Measurements from ENCODE around the gene DENND1A. TPM values are rescaled to one million over a fixed set of nuclear protein-coding genes. Genes with fewer than 3 reads are reported as not detected.

Gene DENND1A
- total RNA-seq, 1 donor from 2014 or later: 23.0 TPM

DNA sequence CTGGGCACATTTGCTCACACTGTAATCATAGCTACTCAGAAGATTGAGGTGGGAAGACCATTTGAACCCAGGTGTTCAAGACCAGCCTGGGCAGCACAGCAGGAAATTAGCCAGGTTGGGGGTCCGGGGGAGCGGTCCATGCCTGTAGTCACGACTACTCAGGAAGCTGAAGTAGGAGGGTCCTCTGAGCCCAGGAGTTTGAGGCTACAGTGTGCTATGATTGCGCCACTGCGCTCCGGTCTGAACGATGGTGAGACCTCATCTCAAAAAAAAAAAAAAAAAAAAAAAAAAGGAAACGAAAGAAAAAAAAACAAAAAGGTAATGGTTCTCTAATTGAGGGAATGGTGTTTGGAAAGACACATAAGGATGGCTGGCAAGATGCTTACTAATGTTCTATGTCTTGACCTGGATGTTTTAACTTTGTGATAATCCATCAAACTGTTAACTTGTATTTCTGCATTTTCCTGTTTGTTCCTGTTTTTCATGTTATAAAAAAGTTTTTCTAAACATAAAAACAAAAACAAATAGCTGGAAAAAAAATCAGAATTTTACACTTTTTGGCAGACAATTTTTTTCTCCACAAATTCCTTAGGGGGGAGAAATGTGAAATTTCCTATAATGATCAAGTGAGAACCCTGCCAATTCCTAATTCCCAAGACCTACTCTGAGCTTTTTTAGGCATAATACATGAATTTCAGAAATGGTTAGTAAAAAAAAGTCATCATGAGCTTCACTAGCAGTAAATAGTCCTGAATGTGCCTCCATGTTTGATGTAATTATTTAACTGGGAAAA is 96.9 kb downstream of the DENND1A start:
- H3K4me3 ChIP-seq: no peak overlapping the region
- ATAC-seq (no peak), DNase-seq (peak; percentile 53)
- peaks cover 18% of the 10 kb centered on the region for H3K9me3 ChIP-seq
- H3K36me3 ChIP-seq: no peaks in the 10 kb centered on the region
- H3K27me3 ChIP-seq (ENCODE audit: low read depth): no peaks in the 10 kb centered on the region
- H3K4me1 ChIP-seq: peaks cover 7% of the 10 kb centered on the region
- H3K27ac ChIP-seq: no peak overlapping the region
- intact Hi-C loops (cut with DNase I): no loop called here
- TF ChIP-seq, protein P1, sequence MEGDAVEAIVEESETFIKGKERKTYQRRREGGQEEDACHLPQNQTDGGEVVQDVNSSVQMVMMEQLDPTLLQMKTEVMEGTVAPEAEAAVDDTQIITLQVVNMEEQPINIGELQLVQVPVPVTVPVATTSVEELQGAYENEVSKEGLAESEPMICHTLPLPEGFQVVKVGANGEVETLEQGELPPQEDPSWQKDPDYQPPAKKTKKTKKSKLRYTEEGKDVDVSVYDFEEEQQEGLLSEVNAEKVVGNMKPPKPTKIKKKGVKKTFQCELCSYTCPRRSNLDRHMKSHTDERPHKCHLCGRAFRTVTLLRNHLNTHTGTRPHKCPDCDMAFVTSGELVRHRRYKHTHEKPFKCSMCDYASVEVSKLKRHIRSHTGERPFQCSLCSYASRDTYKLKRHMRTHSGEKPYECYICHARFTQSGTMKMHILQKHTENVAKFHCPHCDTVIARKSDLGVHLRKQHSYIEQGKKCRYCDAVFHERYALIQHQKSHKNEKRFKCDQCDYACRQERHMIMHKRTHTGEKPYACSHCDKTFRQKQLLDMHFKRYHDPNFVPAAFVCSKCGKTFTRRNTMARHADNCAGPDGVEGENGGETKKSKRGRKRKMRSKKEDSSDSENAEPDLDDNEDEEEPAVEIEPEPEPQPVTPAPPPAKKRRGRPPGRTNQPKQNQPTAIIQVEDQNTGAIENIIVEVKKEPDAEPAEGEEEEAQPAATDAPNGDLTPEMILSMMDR (IDR thresholded peaks at IDR 0.05): no peak

DNA sequence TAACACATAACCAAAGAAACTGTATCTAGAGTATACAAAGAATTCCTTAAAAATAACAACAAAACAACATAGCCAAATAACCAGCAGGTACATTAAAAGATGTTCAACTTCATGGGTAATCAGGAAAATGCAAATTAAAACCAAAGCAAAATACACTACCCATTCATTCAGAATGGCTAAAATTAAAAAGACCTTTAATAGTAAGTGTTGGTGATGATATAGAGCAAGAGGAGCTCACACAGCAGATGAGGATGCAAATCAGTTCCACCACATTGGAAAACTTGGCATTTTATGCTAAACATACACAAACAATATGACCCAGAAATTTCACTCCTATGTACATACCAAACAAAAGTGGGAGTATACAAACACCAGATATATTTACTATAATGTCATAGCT is 97.8 kb downstream of the DENND1A start:
- Histone ChIP-seq H3K9me3 (peaks cover 22% of the 10 kb centered on the region), H3K4me1 (peaks cover 7% of the 10 kb centered on the region), H3K36me3 (no peaks in the 10 kb centered on the region), H3K27me3 (ENCODE audit: low read depth) (no peaks in the 10 kb centered on the region), H3K4me3 (no peak overlapping the region), H3K27ac (no peak overlapping the region)
- TF ChIP-seq, protein P1 (IDR thresholded peaks at IDR 0.05): no peak
- DNase-seq (no peak), ATAC-seq (no peak)
- intact Hi-C loops (cut with DNase I): no loop called here

DNA sequence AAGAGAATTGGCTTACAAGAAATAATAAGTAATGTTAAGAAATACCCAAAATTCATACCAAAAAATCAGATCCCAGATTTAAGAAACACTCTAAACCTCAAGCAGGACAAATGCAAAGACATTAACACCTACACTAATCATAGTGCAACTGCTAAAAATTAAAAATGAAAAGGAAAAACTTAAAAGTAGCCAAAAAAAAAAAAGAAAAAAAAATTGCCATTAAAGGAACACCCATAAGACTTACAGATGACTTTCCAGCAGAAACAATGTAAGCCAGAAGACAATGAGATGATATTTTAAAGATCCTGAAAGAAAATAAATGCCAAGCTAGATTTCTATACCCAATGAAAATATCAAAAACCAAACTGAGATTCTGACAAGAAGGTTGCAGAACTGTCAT is 101.5 kb downstream of the DENND1A start:
- DNase-seq: no peak
- Histone ChIP-seq H3K27me3 (ENCODE audit: low read depth) (no peaks in the 10 kb centered on the region), H3K4me1 (no peaks in the 10 kb centered on the region), H3K9me3 (peaks cover 22% of the 10 kb centered on the region), H3K36me3 (no peaks in the 10 kb centered on the region), H3K27ac (no peak overlapping the region), H3K4me3 (no peak overlapping the region)
- TF ChIP-seq, protein P1 (IDR thresholded peaks at IDR 0.05): no peak
- intact Hi-C loops (cut with DNase I): no loop called here
- ATAC-seq: no peak

DNA sequence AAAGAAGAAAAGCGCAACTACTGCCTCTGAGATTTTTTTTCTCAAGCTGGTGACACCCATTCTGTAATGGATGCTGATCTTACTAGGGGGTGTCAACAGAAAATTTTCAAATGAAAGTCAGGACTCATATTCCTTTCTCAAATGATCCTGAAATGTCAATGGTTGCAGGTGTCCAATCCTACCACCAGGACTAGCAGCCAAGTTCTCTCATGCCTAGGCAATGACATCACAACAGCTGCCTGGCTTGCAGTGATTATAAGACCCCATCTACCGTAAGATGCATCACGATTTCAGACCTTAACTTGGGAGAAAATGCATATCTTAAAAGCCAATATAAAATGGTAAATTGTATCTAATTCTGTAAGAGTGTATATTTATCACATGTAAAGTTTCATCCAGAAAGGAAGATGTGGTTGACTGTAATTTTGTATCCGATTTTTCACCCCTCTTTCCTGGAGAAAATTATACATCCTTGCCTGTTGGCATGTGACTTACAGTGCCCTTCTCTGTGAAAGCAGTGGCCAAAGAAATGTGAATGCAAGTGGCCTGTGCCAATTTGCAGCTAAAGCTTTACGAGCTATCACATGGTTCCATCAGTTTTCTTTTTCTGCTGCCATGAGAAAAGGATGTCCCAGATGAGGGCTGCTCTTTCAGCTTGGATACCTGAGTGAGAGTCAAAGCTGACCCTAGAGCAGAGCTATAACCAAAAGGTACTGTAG is 104.4 kb downstream of the DENND1A start:
- intact Hi-C loops (cut with DNase I): no loop called here

DNA sequence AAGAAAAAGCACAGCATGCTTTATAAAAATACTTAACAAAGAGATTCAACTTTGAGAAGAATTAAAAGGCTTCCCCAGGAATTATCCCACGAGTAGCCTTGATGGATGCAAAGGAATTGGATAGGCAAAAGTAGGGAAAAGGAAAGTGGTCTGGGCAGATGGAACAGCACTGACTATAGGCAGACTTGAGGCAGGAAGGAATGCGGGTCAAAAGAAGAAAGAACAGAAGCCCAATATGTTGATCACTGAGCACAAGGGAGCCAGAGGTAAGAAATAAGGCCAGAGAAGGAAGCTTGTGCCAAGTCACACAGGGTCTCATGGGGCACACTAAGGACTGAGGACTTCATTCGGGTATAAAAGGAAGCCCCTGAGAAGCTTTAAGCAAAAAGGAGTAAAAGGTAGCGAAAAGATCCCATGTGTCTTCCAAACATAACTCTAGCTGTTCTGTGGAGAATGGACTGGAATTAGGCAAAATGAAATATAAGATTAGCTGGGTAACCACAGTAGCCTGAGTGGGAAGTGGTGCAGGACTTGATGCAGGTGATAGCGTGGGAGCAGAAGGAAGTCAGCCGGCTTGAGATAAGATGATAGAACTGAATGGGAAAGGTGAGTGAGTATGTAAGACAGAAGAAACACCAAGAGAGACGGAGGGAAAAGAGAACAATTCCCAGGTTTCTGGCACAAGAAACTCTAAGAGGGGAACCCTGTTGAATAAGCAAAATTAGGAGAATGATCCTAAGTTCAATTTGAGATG is 106.6 kb downstream of the DENND1A start:
- DNase-seq: no peak
- Histone ChIP-seq H3K27ac (no peak overlapping the region), H3K36me3 (no peaks in the 10 kb centered on the region), H3K4me1 (no peaks in the 10 kb centered on the region), H3K9me3 (peaks cover 8% of the 10 kb centered on the region), H3K4me3 (no peak overlapping the region), H3K27me3 (ENCODE audit: low read depth) (no peaks in the 10 kb centered on the region)
- no peak for ATAC-seq
- intact Hi-C loops (cut with DNase I): no loop called here
- TF ChIP-seq, protein P1 (IDR thresholded peaks at IDR 0.05): no peak

More for the DNA sequence above, 104.4 kb downstream of the DENND1A start:
- H3K27me3 ChIP-seq (ENCODE audit: low read depth): no peaks in the 10 kb centered on the region
- H3K9me3 ChIP-seq: peaks cover 22% of the 10 kb centered on the region
- no peak for ATAC-seq
- no peaks in the 10 kb centered on the region for H3K36me3 ChIP-seq
- no peak overlapping the region for H3K4me3 ChIP-seq
- H3K4me1 ChIP-seq: no peaks in the 10 kb centered on the region
- no peak for DNase-seq
- no peak overlapping the region for H3K27ac ChIP-seq
- TF ChIP-seq, protein P1 (IDR thresholded peaks at IDR 0.05): no peak

Data from lower lobe of right lung (tissue), 2 donors.